Testis (tissue), 3 donors: ENCODE results near the gene GRHL3. TPM values are rescaled to one million over a fixed set of nuclear protein-coding genes. Genes with fewer than 3 reads are reported as not detected.

Experiments
- DNase-seq: peaks from one replicate; pipeline ENCODE4 v3.0.0-alpha.2; 2019
- H3K27ac ChIP-seq, 2 donors: fragments of 200-600 bp; sonication (generic); one replicate each; pipeline ENCODE4 v1.5.1; 2019
- H3K27me3 ChIP-seq: fragments of 200-600 bp; sonication (generic); one replicate; pipeline ENCODE4 v1.5.1; 2019
- H3K36me3 ChIP-seq: fragments of 200-600 bp; sonication (generic); one replicate; pipeline ENCODE4 v1.5.1; 2017; ENCODE audit warnings: low read depth; ENCODE audit errors: missing control alignments
- H3K4me1 ChIP-seq: fragments of 200-600 bp; sonication (generic); one replicate; pipeline ENCODE4 v1.5.1; 2019
- H3K4me3 ChIP-seq, 2 donors: fragments of 200-600 bp; sonication (generic); one replicate each; pipeline ENCODE4 v1.5.1; 2017 to 2019
- H3K9me3 ChIP-seq: fragments of 200-600 bp; sonication (generic); one replicate; pipeline ENCODE4 v1.5.1; 2017
- CTCF ChIP-seq, 3 experiments: fragments of 450-650 bp in 2 of 3; fragments of 200-600 bp in 1 of 3; sonication (generic) in 1 of 3; IDR thresholded peaks; one replicate each; pipeline ENCODE4 v1.5.1; 2016 to 2019; ENCODE audit warnings: antibody characterized with exemption in 3 of 3, mild to moderate bottlenecking in 2 of 3, moderate library complexity in 1 of 3
- POLR2A ChIP-seq: fragments of 450-650 bp; IDR thresholded peaks from one replicate; pipeline ENCODE4 v1.6.1; 2017; ENCODE audit warnings: antibody characterized with exemption, mild to moderate bottlenecking, moderate library complexity
- WGBS, 2 donors: methylation state at CpG; one replicate each; pipeline ENCODE4 v1.1.5; 2018; 5-methylcytosine and 5-hydroxymethylcytosine counted together
- intact Hi-C: fragments of 100-400 bp; cut with DNase I; formaldehyde crosslinking; loops from one replicate; pipeline ENCODE4 v1.15.1; 2023; ENCODE audit warnings: low total_unique reads
- polyA plus RNA-seq: library from polyadenylated mRNA; stranded (reverse); fragments of 350-450 nt; fragmentation: Illumina TruSeq; extraction: RNeasy Lipid Tissue Mini Kit (QIAGEN cat#74804); gene quantifications from one replicate; pipeline ENCODE4 v1.2.3, GENCODE V29; 2014; ENCODE audit warnings: low read depth, low replicate concordance; ENCODE audit not compliant: insufficient read depth
- total RNA-seq, 2 donors: library from RNA; depleted of rRNA; stranded (reverse); fragments of >200 nt; gene quantifications; one replicate each; pipeline ENCODE4 v1.2.3, GENCODE V29; 2016

Gene GRHL3
- total and polyA plus RNA-seq, 3 donors from 2014 or later = 2.7 to 9.5 (median 3.2) TPM

- TF ChIP-seq POLR2A (no peak), CTCF (IDR thresholded peaks at IDR 0.05) (no peak)
- Histone ChIP-seq H3K4me1 (no peaks in the 10 kb centered on the region), H3K9me3 (no peaks in the 10 kb centered on the region), H3K27me3 (no peaks in the 10 kb centered on the region), H3K4me3 (no peak overlapping the region), H3K27ac (no peak overlapping the region), H3K36me3 (no peaks in the 10 kb centered on the region)
- no peak for DNase-seq
- 88 to 100% methylated on average over 2 of the region's 2 CpGs for WGBS, 2 donors
- intact Hi-C loops = no loop called here
These were observed 62.1 kb downstream of the GRHL3 start for GRCh38 chr1:24381256-24381655.

- no peak for DNase-seq
- Histone ChIP-seq H3K27me3 (no peaks in the 10 kb centered on the region), H3K4me1 (no peaks in the 10 kb centered on the region), H3K27ac (no peak overlapping the region), H3K9me3 (no peaks in the 10 kb centered on the region), H3K36me3 (no peaks in the 10 kb centered on the region), H3K4me3 (no peak overlapping the region)
- WGBS, 2 donors = 87 to 92% methylated on average over 8 of the region's 8 CpGs
- TF ChIP-seq POLR2A = no peak
- intact Hi-C loops = no loop called here
These were observed 63.0 kb downstream of the GRHL3 start for GRCh38 chr1:24382165-24382577.

GRCh38 chr1:24383381-24383940 lies 64.3 kb downstream of the GRHL3 start:
- Histone ChIP-seq H3K27me3 (no peaks in the 10 kb centered on the region), H3K9me3 (no peaks in the 10 kb centered on the region), H3K27ac (no peak overlapping the region), H3K36me3 (no peaks in the 10 kb centered on the region), H3K4me1 (no peaks in the 10 kb centered on the region), H3K4me3 (no peak overlapping the region)
- no peak for DNase-seq
- WGBS, 2 donors = 67 to 72% methylated on average over 2 of the region's 2 CpGs
- intact Hi-C loops = no loop called here
- TF ChIP-seq CTCF (IDR thresholded peaks at IDR 0.05) = no peak
- TF ChIP-seq POLR2A = no peak

- DNase-seq = no peak
These were observed 65.3 kb downstream of the GRHL3 start for GRCh38 chr1:24384251-24385090.

More at GRCh38 chr1:24384251-24385090, 65.3 kb downstream of the GRHL3 start:
- no peak overlapping the region for H3K27ac ChIP-seq
- H3K4me1 ChIP-seq = no peaks in the 10 kb centered on the region
- intact Hi-C loops = no loop called here
- no peak overlapping the region for H3K4me3 ChIP-seq
- H3K36me3 ChIP-seq = no peaks in the 10 kb centered on the region
- no peaks in the 10 kb centered on the region for H3K9me3 ChIP-seq
- TF ChIP-seq CTCF (IDR thresholded peaks at IDR 0.05) (no peak), POLR2A (no peak)
- no peaks in the 10 kb centered on the region for H3K27me3 ChIP-seq
- WGBS, 2 donors = 91 to 92% methylated on average over 13 of the region's 13 CpGs
